H9 (cell line): ENCODE data around the gene PPARGC1A. TPM values are rescaled to one million over a fixed set of nuclear protein-coding genes. Genes with fewer than 3 reads are reported as not detected.

ENCODE experiments used
- DNase-seq: peaks from one replicate; pipeline ENCODE4 v3.0.0-alpha.2; 2017
- H2AFZ ChIP-seq: one replicate; pipeline ENCODE4 v1.6.1; 2013; ENCODE audit warnings: mild to moderate bottlenecking, low read length, control low read depth, moderate library complexity
- H2AK5ac ChIP-seq: 2 replicates; pipeline ENCODE4 v1.6.1; 2013; ENCODE audit warnings: low read length, control low read depth, mixed read lengths; ENCODE audit not compliant: insufficient read length
- H2BK120ac ChIP-seq: one replicate; pipeline ENCODE4 v1.6.1; 2013; ENCODE audit warnings: low read depth, mild to moderate bottlenecking, low read length, control low read depth, inconsistent platforms; ENCODE audit not compliant: poor library complexity, severe bottlenecking
- H2BK12ac ChIP-seq: 2 replicates; pipeline ENCODE4 v1.6.1; 2013; ENCODE audit warnings: low read length, control low read depth, mixed read lengths, low read depth; ENCODE audit not compliant: insufficient read length
- H2BK15ac ChIP-seq: 2 replicates; pipeline ENCODE4 v1.6.1; 2013; ENCODE audit warnings: low read depth, low read length, control low read depth
- H2BK20ac ChIP-seq: one replicate; pipeline ENCODE4 v1.6.1; 2013; ENCODE audit warnings: low read depth, mild to moderate bottlenecking, low read length, control low read depth, inconsistent platforms; ENCODE audit not compliant: poor library complexity, severe bottlenecking
- H2BK5ac ChIP-seq: 2 replicates; pipeline ENCODE4 v1.6.1; 2013; ENCODE audit warnings: low read length, control low read depth, mixed read lengths; ENCODE audit not compliant: insufficient read length
- H3K14ac ChIP-seq: 2 replicates; pipeline ENCODE4 v1.6.1; 2013; ENCODE audit warnings: low read length, control low read depth; ENCODE audit not compliant: insufficient read depth
- H3K18ac ChIP-seq: 2 replicates; pipeline ENCODE4 v1.6.1; 2013; ENCODE audit warnings: low read depth, mild to moderate bottlenecking, mixed read lengths, low read length, control low read depth; ENCODE audit not compliant: insufficient read length
- H3K23ac ChIP-seq: 2 replicates; pipeline ENCODE4 v1.6.1; 2013; ENCODE audit warnings: low read length, control low read depth, mixed read lengths, low read depth; ENCODE audit not compliant: insufficient read length
- H3K23me2 ChIP-seq: 2 replicates; pipeline ENCODE4 v1.6.1; 2013; ENCODE audit warnings: low read depth, mild to moderate bottlenecking, mixed read lengths, low read length, control low read depth; ENCODE audit not compliant: insufficient read length, poor library complexity, severe bottlenecking
- H3K27ac ChIP-seq: 2 replicates; pipeline ENCODE4 v1.5.1; 2013; ENCODE audit warnings: low read length, control low read depth, mixed read lengths, low read depth; ENCODE audit not compliant: insufficient read length
- H3K27me3 ChIP-seq: 2 replicates; pipeline ENCODE4 v1.6.1; 2013; ENCODE audit warnings: low read length, control low read depth, inconsistent platforms; ENCODE audit not compliant: insufficient read depth
- H3K4ac ChIP-seq: 2 replicates; pipeline ENCODE4 v1.6.1; 2013; ENCODE audit warnings: low read depth, mild to moderate bottlenecking, control low read depth, inconsistent platforms, low read length, moderate library complexity
- H3K4me1 ChIP-seq: 2 replicates; pipeline ENCODE4 v1.6.1; 2013; ENCODE audit warnings: low read length, control low read depth, inconsistent platforms; ENCODE audit not compliant: insufficient read depth
- H3K4me2 ChIP-seq: 2 replicates; pipeline ENCODE4 v1.6.1; 2013; ENCODE audit warnings: low read length, control low read depth, mixed read lengths; ENCODE audit not compliant: insufficient read length, insufficient read depth
- H3K56ac ChIP-seq: 2 replicates; pipeline ENCODE4 v1.6.1; 2013; ENCODE audit warnings: low read depth, mild to moderate bottlenecking, mixed read lengths, low read length, control low read depth; ENCODE audit not compliant: insufficient read length
- H3K79me1 ChIP-seq: 2 replicates; pipeline ENCODE4 v1.6.1; 2013; ENCODE audit warnings: low read depth, mild to moderate bottlenecking, moderate library complexity, low read length, control low read depth, inconsistent platforms; ENCODE audit not compliant: insufficient read depth, poor library complexity, severe bottlenecking
- H3K79me2 ChIP-seq: 2 replicates; pipeline ENCODE4 v1.6.1; 2013; ENCODE audit warnings: low read length, control low read depth, inconsistent platforms; ENCODE audit not compliant: insufficient read depth
- H3K9ac ChIP-seq: 2 replicates; pipeline ENCODE4 v1.6.1; 2013; ENCODE audit warnings: low read length, control low read depth, mixed read lengths; ENCODE audit not compliant: insufficient read length; ENCODE audit errors: extremely low read depth
- H3K9me3 ChIP-seq: one replicate; pipeline ENCODE4 v1.6.1; 2013; ENCODE audit warnings: low read depth, low read length, inconsistent platforms; ENCODE audit not compliant: control insufficient read depth
- H3T11ph ChIP-seq: one replicate; pipeline ENCODE4 v1.6.1; 2013; ENCODE audit warnings: mild to moderate bottlenecking, low read length, control low read depth, inconsistent platforms
- H4K20me1 ChIP-seq: one replicate; pipeline ENCODE4 v1.6.1; 2013; ENCODE audit not compliant: control insufficient read depth, insufficient read length, insufficient read depth
- H4K5ac ChIP-seq: 2 replicates; pipeline ENCODE4 v1.6.1; 2013; ENCODE audit warnings: low read depth, mild to moderate bottlenecking, mixed read lengths, low read length, control low read depth; ENCODE audit not compliant: insufficient read length
- H4K8ac ChIP-seq: replicated peaks from 2 replicates; pipeline ENCODE4 v1.6.1; 2013; ENCODE audit warnings: low read length, control low read depth, mixed read lengths, low read depth; ENCODE audit not compliant: insufficient read length
- H4K91ac ChIP-seq: 2 replicates; pipeline ENCODE4 v1.6.1; 2013; ENCODE audit warnings: low read depth, mild to moderate bottlenecking, moderate library complexity, mixed read lengths, low read length, control low read depth; ENCODE audit not compliant: insufficient read length
- H3K27ac Mint-ChIP-seq, 3 experiments: 2 replicates in 2 of 3; 3 replicates in 1 of 3; pipeline ENCODE4 v1.8.0; 2020 to 2021; ENCODE audit warnings: mixed read lengths in 3 of 3, mild to moderate bottlenecking in 1 of 3, moderate library complexity in 1 of 3
- H3K27me3 Mint-ChIP-seq: 2 replicates; pipeline ENCODE4 v1.8.0; 2021; ENCODE audit warnings: low read depth, mild to moderate bottlenecking, moderate library complexity, mixed read lengths
- H3K36me3 Mint-ChIP-seq, 3 experiments: 2 replicates in 2 of 3; 3 replicates in 1 of 3; pipeline ENCODE4 v1.8.0; 2020 to 2021; ENCODE audit warnings: low read depth in 3 of 3, mixed read lengths in 3 of 3; ENCODE audit not compliant: insufficient read depth in 1 of 3
- H3K4me1 Mint-ChIP-seq, 2 experiments: 2 replicates each; pipeline ENCODE4 v1.8.0; 2020; ENCODE audit warnings: mixed read lengths in 2 of 2
- H3K4me3 Mint-ChIP-seq, 2 experiments: 2 replicates in 1 of 2; 3 replicates in 1 of 2; pipeline ENCODE4 v1.8.0; 2020 to 2021; ENCODE audit warnings: mild to moderate bottlenecking in 2 of 2, mixed read lengths in 2 of 2, moderate library complexity in 1 of 2
- H3K9me3 Mint-ChIP-seq, 2 experiments: 2 replicates in 1 of 2; 3 replicates in 1 of 2; pipeline ENCODE4 v1.8.0; 2020; ENCODE audit warnings: mild to moderate bottlenecking in 2 of 2, mixed read lengths in 2 of 2, moderate library complexity in 1 of 2
- CTCF ChIP-seq: fragments of 200-600 bp; sonication (generic); conservative IDR thresholded peaks from 3 replicates; pipeline ENCODE4 v1.8.0; 2021; ENCODE audit warnings: antibody characterized with exemption, mild to moderate bottlenecking
- WGBS: extraction: QIAGEN DNeasy Blood & Tissue Kit; methylation state at CpG from one replicate; pipeline ENCODE4 v1.1.7; 2013; ENCODE audit warnings: missing lambda C conversion rate, low lambda C conversion rate, mixed read lengths; ENCODE audit not compliant: insufficient read length; ENCODE audit errors: extremely low coverage; 5-methylcytosine and 5-hydroxymethylcytosine counted together
- total RNA-seq: library from RNA; stranded (reverse); gene quantifications from 2 replicates; pipeline ENCODE4 v1.2.1, GENCODE V29; 2021

PPARGC1A gene
- total RNA-seq, 1 experiment from 2014 or later = 1.7 TPM

GRCh38 chr4:23887989-23888388 is 1.9 kb downstream of the PPARGC1A start:
- Histone ChIP-seq H2BK5ac (no peak overlapping the region), H3K23ac (no peak overlapping the region), H3T11ph (no peak overlapping the region), H4K8ac (no peak overlapping the region), H3K14ac (no peak overlapping the region), H3K27ac (no peak overlapping the region), H2BK15ac (no peak overlapping the region), H4K91ac (no peak overlapping the region), H3K4me1 (peaks cover 14% of the 10 kb centered on the region; the same call in 1 of the 2 replicates), H3K56ac (no peak overlapping the region), H3K27me3 (no peaks in the 10 kb centered on the region; the same call in 1 of the 2 replicates), H4K5ac (no peak overlapping the region), H3K9ac (no peak overlapping the region), H4K20me1 (no peaks in the 10 kb centered on the region), H3K18ac (no peak overlapping the region), H3K79me2 (no peaks in the 10 kb centered on the region), H3K4me2 (no peak overlapping the region), H2AFZ (no peak overlapping the region), H3K4ac (no peak overlapping the region), H3K79me1 (no peaks in the 10 kb centered on the region), H2BK20ac (no peak overlapping the region), H2BK12ac (no peak overlapping the region), H2AK5ac (no peak overlapping the region), H3K23me2 (peaks cover 3% of the 10 kb centered on the region), H3K9me3 (no peaks in the 10 kb centered on the region), H2BK120ac (no peak overlapping the region)
- no peak for DNase-seq
- WGBS = no CpG with 5 or more reads among the region's 7 CpGs
- Mint-ChIP-seq H3K27ac (no peak overlapping the region), H3K27me3 (peaks cover 39% of the 10 kb centered on the region), H3K9me3 (no peaks in the 10 kb centered on the region), H3K4me1 (peaks cover 60 to 62% of the 10 kb centered on the region in 2 experiments), H3K4me3 (no peak overlapping the region; a peak in 1 of 5 replicates), H3K36me3 (no peaks in the 10 kb centered on the region)
- no peak for TF ChIP-seq CTCF
